NCI-H345 treated with DMSO at 0.1 percent for 48 hours (cell line): ENCODE data around the gene GOLGA6A.
"Not testable (repeated sequence)": the region's sequence is repeated elsewhere in the genome, so short reads cannot be mapped to it uniquely, and the experiment has no call there.

Experiments used
- DNase-seq: peaks from one replicate; lab custom pipeline; 2025; ENCODE audit not compliant: unreplicated experiment; lab: John Stamatoyannopoulos, UW

GOLGA6A gene, protein sequence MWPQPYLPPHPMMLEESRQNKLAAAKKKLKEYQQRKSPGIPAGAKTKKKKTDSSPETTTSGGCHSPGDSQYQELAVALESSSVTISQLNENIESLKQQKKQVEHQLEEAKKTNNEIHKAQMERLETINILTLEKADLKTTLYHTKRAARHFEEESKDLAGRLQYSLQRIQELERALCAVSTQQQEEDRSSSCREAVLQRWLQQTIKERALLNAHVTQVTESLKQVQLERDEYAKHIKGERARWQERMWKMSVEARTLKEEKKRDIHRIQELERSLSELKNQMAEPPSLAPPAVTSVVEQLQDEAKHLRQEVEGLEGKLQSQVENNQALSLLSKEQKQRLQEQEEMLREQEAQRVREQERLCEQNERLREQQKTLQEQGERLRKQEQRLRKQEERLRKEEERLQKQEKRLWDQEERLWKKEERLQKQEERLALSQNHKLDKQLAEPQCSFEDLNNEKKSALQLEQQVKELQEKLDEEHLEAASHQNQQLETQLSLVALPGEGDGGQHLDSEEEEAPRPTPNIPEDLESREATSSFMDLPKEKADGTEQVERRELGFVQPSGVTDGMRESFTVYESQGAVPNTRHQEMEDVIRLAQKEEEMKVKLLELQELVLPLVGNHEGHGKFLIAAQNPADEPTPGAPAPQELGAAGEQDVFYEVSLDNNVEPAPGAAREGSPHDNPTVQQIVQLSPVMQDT

DNA sequence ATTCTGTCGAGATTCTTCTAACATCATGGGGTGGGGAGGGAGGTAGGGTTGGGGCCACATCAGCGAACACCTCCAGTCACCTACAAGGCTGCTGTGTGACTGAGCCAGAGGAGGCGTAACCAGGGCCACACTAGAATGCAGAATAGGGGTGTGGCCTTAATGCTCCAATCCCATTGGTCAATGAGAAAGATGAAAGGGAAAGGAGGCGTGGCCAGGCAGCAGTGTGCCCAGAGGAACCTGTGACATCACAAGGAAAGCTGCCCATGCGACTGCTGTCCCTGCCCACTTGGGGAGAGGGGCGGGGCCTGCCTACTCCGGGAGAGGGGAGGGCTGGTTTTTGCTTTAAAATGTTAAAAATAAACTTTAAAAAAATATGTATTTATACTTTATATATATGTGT is at the start of gene GOLGA6A:
GOLGA6A (minus strand) TSS at position 101 of the 400 bp plus-strand sequence; CDS start at position 60, 41 bp downstream.
- DNase-seq, result not testable (repeated sequence)

DNA sequence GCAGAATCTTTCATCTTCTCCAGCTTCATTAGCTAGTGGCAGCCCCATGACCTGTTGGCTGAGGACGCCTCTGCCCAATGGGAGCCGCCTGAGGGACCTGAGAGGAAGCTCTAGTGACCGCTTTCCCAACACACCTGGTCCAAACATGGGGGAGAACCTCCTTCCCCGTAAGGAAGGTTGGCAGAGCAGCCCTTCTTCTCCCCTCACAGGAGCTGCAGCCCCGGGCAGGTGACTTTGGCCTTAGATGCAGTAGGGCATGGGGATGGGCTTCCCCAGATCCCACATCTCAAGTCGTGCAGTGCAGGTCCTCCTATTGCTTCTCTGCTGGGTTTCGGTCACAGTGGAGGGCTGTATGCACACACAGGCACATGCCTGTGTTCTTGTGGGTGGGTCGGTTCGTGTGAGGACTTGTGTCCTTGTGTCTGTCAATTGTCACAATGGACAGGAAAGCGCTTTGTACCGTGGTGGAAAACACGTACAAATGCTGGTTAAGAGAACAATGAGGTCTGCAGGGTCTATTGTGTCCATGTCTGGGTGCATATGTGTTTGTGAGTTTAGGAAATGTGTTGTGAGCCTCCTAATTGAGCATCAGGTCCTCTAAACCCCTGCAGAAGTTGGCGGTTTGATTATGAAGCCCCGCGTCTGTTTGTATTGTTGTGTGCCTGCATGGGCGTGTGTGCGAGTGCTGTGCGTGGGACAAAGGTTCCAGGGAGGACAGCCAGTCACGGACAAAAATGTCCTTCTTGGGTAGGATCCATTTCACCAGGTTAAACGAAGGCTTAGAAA is 49.5 kb upstream of the GOLGA6A start:
- DNase-seq, result no peak

DNA sequence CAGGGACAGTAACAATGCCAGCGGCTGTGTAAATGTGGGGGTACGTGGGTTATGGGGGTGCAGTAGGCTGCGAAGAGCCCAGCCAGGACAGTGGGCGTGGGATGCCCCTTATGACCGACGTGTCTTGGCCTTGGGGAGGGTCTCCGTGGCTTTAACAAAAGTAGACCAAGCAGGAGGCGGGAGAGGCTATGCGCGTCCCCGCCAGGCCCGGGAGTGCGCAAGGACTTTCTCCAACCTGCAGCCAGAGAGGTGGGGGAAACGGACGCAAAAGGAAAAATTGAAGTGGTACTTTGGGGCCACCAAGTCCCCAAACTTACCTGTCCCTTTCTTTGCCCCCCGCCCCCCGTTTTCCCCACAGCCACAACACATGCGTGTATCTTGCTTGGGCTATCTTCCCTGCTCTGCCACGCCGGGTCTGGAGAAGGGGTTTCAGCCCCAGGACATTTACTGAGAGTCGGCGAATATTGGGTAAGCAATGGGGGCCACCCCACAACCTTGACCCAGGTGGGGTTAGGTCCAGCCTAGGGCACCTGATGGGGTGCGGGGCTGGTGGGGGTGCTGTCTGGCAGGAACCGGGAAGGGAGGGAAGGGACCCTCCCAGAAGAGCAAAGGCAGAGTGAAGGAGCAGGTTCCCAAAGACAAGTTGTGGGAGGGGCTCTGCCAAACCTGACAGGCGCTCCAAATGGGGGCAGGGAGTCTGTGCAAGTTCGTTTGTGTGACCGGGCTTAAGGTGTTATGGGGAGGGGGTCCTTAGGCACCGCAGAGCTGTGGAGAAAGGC is 48.7 kb upstream of the GOLGA6A start:
- no peak for DNase-seq

DNA sequence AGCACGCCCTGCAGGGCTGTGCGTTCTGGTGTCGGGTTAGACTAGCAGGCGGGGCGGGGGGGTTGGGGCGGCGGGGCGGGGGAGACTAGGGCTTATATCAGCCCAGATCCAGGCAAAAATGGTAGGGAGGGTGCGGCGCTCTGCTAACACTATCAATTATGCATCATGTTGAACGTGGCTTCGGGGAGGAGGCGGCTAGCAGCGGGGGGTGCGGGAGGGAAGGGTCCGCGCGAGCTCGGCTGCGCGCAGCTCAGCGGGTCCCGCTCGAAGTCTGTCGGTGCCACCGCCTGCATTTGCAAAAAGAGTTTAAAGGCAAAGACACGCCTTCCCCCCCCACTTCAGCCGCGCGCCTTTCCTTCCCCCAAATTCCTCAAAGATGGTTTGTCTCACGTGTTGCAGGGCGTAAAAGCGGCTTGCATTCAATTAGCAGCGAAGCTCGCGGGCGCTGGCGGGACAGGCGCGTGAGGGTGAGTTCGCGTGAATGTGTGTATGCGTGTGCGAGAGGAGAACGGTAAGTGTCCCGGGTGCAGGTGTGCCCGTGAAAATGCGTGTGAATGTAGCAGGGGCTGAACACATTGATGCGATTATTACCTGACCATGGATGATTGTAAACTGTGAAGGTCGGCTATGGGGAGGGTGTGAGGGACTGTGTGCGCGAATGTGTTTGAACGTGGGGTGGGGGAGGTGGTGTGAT is 48.0 kb upstream of the GOLGA6A start, which contains the start of gene ISLR2:
ISLR2 (plus strand) TSS at position 432 of the 694 bp plus-strand sequence. CDS start 2,169 bp downstream, outside the sequence.
- DNase-seq, result no peak

DNA sequence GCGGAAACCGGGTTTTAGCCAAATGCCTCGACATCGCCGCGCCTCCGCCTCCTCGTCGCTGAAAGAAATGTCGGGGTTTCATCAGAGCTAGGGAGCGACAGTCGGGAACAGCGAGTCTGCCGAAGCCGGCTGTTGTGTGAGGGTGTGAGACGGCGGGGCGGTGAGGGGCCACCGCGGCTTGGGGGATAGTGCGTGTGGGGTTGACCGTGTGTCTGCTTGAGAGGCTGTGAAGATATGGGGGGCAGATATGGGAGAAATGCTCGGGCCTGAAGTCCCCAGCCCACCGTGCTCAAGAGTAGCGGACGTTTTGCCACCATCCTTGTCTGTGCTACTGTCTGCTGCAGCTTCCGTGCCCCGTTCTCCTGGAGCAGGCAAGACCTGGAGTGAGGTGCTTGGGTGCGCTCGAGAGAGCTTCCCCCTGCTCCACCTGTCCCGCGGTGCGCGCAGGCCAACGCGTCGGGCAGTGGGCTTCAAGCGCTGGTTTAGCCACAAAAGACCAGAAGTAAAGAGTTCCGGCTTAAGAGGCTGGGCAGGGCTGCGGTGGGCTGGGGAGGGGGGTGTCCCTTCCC is 47.3 kb upstream of the GOLGA6A start:
- no peak for DNase-seq

DNA sequence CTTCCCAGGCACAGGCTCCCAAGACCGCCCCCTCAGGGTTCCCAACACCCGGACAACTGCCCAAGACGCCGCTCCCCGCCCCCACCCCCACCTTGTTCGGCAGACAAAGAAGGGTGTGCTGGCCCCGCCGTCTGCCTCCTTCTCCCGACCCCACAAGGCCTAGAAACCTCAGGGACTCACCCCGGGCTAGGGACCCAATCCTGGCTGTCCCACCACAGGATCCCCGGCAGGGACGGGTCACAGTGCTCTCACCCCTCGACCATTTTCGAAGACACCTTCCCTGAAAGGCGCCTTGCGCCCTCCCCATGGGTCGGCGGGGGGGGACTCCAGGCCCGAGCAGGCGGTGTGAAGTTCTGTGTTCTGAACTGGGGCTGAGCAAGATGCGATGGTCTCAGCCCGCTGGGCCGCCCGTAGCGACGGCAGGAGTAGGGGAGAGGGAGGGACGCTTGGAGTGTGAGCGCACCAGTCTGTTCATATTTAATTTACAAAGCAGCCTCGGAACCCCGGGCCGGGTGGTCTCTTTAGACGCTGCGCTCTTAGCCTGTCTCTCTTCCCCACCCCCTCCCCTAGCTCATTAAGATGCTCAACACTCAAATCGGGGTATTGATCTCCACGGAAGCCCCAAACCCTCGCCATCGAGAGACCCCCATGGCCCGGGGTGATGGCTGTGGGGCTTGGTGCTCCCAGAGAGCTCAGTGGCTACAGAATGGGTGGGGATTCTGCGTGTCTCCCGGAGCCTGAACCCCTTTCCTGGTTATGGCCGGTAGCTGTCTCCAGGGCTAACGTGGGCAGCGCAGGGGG is 46.6 kb upstream of the GOLGA6A start:
- DNase-seq, result no peak

DNA sequence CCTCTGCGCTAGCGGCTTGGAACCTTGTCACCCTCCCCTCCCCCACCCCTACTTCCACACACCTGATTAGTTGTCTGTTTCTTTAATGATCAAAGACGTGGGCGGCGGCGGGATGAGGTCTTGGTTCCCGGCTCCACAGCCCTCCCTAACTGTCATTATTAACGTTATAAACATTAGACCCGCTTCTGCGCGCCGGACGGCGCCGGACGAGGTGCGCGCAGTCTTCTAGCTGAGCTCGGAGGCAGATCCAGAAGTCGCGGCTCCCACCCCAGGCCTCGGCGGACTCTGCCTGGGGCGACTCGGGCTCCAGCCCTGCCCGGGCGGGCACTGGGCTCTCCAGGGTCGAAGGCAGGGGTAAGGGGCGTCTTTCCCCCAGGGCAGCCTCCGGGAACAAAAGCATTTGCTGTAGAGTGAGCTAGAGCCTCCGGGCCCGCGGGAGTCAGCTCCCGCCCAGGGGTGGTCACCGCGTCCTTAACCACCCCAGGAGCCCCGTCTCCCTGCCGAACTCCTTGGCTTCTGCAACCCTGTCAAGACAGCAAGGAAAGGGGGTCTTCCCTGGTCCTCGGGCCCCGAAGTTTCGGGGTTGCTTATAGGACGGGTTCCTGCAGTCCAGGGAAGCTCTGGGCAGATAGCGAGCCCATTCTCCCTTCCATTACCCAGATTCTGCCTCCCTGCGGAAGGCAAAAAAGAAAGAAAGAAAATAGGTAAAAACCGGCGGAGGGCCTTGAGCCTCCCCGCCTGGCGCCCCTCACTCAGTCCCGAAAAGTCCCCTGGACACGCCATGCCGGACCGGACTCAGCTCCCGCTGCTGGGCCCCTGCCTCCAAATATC is 45.8 kb upstream of the GOLGA6A start:
- no peak for DNase-seq

DNA sequence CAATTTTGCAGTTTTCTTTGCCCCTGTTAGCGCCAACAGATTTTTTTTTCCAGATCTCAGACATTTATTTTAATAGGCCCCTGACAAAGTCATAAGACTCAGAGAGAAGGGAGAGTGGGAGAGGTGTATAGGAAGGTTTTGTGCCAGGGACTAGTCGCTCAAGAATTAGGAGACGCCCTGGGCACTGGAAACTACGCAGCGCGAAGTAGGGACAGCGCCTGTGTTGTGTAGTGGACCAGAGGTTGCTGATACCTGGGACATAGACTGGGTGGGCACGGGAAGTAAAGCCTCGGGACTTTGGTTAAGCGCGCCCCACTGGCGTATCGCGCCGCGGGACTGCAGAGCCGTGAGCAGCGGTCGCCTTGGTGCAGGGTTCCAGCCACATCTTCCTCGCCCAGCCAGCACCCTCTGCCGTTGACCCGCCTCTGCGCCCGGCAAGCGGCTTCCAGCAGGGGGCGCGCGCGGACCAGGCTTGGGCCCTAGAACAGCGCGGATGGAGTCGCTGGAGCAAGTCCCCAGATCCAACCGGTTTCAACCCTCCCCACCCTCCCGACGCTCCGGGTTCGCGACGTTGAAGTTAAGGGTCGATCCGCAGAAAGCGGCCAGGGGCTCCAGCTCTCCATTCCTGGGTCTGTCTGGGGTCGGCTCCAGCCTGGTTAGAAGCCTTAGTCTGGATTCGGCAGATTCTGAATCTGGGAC is 45.1 kb upstream of the GOLGA6A start:
- DNase-seq, result peak; percentile 39

DNA sequence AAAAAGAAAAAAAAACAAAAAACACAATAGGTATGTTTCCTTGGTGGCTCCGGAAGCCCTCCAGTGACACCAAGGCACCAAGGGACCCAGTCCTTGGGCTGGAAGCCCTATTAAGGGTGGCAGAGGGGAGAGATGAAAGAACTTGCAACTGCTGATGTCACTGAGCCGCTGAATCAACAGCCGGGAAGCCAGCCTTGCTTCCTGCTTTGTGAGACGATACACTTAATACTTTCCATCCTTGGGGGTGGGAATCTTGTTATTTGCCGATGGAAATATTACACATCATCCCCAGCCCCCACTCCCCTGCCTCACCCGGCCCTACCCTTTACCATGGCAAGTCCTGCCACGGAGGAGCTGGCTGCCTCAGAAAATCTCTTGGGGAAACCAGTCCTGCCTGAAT is 42.4 kb upstream of the GOLGA6A start:
- DNase-seq, result no peak

DNA sequence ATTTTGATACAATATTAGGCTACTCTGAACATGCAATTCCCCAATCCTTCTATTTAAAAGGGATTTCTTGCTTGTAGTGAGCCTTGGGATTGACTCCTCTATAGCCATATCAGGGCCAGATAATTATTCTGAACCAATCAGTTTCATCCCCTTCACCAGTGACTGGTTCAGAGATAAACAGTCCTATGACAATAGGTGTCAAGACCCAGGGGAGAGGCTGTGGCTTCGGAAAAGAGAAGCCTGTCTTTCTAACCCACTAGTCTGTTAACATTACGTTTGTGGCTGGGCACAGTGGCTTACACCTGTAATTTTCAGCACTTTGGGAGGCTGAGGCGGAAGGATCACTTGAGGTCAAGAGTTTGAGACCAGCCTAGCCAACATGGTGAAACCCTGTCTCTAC is 41.8 kb upstream of the GOLGA6A start:
- no peak for DNase-seq

DNA sequence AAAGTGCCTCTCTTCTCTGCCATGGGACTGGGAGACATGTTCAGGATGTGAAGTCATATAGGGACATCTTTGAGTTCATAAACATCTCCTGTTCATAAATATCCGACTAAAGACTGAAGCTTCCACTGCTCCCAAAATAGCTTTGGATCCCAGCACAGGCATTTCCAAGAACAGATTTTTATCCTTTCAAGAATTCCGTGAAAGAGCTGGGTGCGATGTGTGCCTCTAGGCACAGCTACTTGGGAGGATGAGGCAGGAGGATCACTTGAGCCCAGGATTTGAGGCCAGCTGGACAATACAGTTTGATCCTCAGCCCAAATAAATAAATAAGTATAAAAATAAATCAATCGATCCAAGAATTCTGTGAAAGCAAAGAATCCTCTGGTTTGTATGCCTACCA is 41.3 kb upstream of the GOLGA6A start:
- no peak for DNase-seq

DNA sequence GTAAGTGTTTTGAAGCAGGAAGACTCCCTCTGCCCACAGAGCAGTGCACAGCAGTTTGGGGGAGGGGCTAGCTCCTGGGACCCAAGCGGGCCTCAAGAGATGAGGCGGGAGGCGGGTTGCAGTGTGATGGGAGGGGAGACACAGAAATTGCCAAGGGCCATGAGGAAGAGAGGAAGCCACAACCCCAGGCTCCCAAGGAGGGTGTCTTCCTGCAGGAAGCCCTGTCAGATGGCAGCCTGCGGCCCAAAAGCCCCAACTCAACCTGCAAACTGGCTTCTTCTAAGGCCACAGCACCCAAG is 40.7 kb upstream of the GOLGA6A start:
- no peak for DNase-seq

DNA sequence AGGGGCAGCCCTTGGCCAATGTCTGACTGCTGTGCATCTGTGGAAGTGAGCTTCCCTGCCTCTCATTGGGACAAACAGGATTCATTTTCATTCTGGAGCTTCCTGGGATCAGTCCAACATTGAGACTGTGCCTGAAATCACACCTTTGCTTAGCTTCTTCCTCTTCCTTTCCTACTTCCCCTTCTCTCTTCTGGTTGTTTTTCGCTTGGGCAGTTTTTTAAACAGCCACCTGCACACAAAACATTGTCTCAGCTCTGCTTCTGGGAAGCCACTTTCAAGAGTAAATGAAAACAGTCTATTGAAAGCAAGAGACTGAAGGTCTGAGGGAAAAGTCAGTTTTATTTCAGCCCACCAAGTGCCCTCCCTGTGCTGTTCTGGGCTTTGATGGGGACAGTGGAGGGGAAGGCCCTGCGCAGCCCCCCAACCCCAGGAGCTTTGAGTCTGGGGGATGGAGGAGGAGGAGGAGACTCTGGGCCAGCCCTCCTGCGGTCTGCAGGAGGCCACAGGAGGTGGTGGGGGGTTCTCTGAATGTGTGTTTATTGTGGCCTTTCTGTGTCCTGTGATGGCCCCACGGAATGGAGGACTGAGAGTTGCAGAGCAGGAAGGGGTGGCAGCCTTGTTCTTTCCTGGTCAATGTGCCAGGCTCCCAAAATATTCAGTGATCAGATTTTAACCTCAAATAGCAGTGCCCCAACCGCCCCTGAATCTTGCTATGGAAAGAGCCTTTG is 40.2 kb upstream of the GOLGA6A start:
- no peak for DNase-seq

DNA sequence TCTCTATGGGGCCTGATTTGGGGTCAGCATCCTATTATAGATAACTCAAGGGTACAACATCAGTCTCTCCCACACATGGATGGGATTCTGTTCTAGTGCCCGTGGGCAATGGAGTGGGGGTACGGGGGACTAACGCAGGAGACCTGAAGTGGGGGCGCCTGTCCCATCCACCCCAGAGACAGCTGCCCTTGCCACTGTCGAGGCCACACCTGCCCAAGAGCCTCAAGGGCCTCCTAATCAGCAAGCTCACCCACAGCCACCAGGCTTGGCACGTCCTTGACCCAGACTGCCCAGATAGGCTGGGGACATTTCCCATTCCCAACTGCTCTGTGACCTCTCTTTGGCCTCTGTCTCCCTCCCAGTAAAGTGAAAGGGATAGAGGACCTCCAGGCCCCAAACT is 39.5 kb upstream of the GOLGA6A start:
- DNase-seq, result no peak

DNA sequence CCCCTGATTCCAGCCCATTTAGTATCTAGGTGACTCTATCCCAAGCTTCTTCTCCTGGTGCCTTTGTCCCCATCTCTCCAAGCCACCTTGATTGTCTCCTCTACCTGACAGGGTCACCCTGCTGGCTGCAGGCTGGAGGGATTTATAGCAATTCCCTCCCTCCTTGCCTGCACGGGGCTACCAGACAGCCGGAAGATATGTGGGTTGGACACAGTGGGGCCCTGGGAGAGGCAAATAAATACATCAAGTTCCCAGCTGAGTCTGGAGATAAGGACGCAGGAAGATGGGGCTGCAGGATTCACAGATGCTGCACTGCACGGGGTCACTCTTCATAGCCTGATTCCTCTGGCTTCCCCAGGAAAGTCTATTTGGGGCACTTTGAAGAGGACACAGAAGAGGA is 38.7 kb upstream of the GOLGA6A start:
- no peak for DNase-seq

DNA sequence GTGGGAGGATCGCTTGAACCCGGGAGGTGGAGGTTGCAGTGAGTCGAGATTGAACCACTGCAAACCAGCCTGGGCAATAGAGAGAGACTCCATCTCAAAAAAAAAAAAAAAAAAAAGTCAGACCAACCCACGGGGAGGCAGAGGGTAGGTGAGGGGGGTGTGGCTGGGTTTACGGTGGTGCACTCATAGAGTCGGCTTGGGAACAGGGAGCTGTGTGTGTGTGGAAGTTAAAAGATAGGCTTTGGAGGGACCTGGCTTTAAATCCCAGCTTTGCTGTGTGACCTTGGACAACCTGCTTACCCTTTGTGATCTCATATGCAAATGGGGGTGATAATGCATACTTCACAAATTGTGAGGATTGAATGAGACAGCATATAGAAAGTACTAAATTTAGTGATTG is 38.1 kb upstream of the GOLGA6A start:
- DNase-seq, result no peak

DNA sequence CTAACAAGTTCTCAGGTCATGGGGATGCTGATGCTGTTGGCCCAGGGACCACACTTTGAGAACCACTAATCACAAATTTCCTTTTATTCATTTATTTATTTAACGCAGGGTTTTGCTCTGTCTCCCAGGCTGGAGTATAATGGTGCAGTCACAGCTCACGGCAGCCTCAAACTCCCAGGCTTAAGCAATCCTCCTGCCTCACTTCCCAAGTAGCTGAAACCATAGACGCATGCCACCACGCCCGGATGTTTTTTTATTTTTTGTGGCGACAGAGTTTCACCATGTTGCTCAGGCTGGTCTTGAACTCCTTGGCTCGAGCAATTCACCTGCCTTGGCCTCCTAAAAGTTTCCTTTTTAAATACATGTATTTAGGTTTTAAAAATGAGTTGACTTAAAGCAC is 27.4 kb upstream of the GOLGA6A start:
- no peak for DNase-seq
